Measurements from ENCODE around the gene OR8B3.

DNA sequence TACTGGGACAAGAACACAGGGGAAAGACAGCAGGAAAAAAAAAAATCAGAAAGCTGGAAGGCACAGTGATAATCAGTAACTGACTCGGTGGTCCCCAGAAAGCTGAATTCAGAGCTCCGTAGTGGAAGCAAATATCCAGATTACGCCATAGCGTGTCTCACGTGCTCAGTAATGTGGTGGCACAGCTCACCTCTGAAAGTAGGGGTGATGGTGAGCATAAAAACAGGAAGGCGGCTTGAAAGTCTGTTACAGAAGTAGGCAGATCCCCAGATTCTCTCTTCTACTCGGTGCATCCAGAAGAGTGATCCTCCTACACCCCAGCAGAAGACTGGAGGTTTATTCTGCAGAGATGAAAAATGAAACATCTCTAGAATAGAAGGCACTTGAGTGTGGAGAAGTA lies 11.1 kb upstream of the OR8B3 start:
- TF ChIP-seq POLR2A (IDR thresholded peaks at IDR 0.05; ENCODE audit: low read depth, low read length): no peak
- no peak for TF ChIP-seq JUNB (IDR thresholded peaks at IDR 0.05)
- TF ChIP-seq POLR2AphosphoS5 (IDR thresholded peaks at IDR 0.05; ENCODE audit: low read length): no peak
- TF ChIP-seq, protein P1, sequence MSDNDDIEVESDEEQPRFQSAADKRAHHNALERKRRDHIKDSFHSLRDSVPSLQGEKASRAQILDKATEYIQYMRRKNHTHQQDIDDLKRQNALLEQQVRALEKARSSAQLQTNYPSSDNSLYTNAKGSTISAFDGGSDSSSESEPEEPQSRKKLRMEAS (IDR thresholded peaks at IDR 0.05; ENCODE audit: low read depth, low read length): no peak
- TF ChIP-seq, protein P2, sequence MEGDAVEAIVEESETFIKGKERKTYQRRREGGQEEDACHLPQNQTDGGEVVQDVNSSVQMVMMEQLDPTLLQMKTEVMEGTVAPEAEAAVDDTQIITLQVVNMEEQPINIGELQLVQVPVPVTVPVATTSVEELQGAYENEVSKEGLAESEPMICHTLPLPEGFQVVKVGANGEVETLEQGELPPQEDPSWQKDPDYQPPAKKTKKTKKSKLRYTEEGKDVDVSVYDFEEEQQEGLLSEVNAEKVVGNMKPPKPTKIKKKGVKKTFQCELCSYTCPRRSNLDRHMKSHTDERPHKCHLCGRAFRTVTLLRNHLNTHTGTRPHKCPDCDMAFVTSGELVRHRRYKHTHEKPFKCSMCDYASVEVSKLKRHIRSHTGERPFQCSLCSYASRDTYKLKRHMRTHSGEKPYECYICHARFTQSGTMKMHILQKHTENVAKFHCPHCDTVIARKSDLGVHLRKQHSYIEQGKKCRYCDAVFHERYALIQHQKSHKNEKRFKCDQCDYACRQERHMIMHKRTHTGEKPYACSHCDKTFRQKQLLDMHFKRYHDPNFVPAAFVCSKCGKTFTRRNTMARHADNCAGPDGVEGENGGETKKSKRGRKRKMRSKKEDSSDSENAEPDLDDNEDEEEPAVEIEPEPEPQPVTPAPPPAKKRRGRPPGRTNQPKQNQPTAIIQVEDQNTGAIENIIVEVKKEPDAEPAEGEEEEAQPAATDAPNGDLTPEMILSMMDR (IDR thresholded peaks at IDR 0.05 in 2 of 3, conservative IDR thresholded peaks at IDR 0.05 in 1 of 3; ENCODE audit: control insufficient read depth in 2 of 3, extremely low read depth in 1 of 3, insufficient read depth in 1 of 3, low read depth in 3 of 3, low read length in 3 of 3): no peak
- TF ChIP-seq ZNF274 (IDR thresholded peaks at IDR 0.05; ENCODE audit: insufficient read depth, insufficient read length): no peak
- no peak for TF ChIP-seq RCOR1 (conservative IDR thresholded peaks at IDR 0.05; ENCODE audit: low read depth, low read length)
- TF ChIP-seq SPI1 (IDR thresholded peaks at IDR 0.05; ENCODE audit: borderline replicate concordance, insufficient read depth, low read depth, low read length): no peak
- TF ChIP-seq, protein P3, sequence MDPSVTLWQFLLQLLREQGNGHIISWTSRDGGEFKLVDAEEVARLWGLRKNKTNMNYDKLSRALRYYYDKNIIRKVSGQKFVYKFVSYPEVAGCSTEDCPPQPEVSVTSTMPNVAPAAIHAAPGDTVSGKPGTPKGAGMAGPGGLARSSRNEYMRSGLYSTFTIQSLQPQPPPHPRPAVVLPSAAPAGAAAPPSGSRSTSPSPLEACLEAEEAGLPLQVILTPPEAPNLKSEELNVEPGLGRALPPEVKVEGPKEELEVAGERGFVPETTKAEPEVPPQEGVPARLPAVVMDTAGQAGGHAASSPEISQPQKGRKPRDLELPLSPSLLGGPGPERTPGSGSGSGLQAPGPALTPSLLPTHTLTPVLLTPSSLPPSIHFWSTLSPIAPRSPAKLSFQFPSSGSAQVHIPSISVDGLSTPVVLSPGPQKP (IDR thresholded peaks at IDR 0.05; ENCODE audit: low read depth, low read length): no peak
- no peak for TF ChIP-seq NR2F1 (conservative IDR thresholded peaks at IDR 0.05)
- TF ChIP-seq RAD21 (IDR thresholded peaks at IDR 0.05; ENCODE audit: insufficient read depth, low read depth, low read length): no peak
- no peak for TF ChIP-seq TCF3 (IDR thresholded peaks at IDR 0.05; ENCODE audit: borderline replicate concordance, insufficient read depth, low read depth, low read length)

Data from GM12878 (cell line).